GM23338 (cell line): Measurements from ENCODE around the gene NET1. TPM values are rescaled to one million over a fixed set of nuclear protein-coding genes. Genes with fewer than 3 reads are reported as not detected.

Experiments
- ATAC-seq: fragments of 200-7000 bp; cut with Tn5 transposase; 3 replicates; pipeline ENCODE4 v1.9.1; 2020
- DNase-seq: peaks from one replicate; pipeline ENCODE4 v3.0.0-alpha.2; 2015; ENCODE audit warnings: low spot score
- H2AFZ ChIP-seq: fragments of 200-600 bp; sonication (generic); 2 replicates; pipeline ENCODE4 v1.8.0; 2016; ENCODE audit warnings: antibody characterized with exemption, mild to moderate bottlenecking, moderate library complexity
- H3F3A ChIP-seq: fragments of 200-600 bp; sonication (generic); replicated peaks from 2 replicates; pipeline ENCODE4 v1.8.0; 2017; ENCODE audit warnings: antibody characterized with exemption, mixed run types, low read depth
- H3K27ac ChIP-seq: fragments of 200-600 bp; sonication (generic); 2 replicates; pipeline ENCODE4 v1.6.1; 2016; ENCODE audit warnings: low read depth
- H3K27me3 ChIP-seq: fragments of 200-600 bp; sonication (generic); 2 replicates; pipeline ENCODE4 v1.8.0; 2016; ENCODE audit warnings: mild to moderate bottlenecking, mixed run types, moderate library complexity; ENCODE audit not compliant: insufficient read depth
- H3K36me3 ChIP-seq: fragments of 200-600 bp; sonication (generic); 2 replicates; pipeline ENCODE4 v1.8.0; 2016; ENCODE audit warnings: mild to moderate bottlenecking; ENCODE audit not compliant: insufficient read depth
- H3K4me1 ChIP-seq: fragments of 200-600 bp; sonication (generic); 2 replicates; pipeline ENCODE4 v1.8.0; 2016; ENCODE audit warnings: mild to moderate bottlenecking, moderate library complexity; ENCODE audit not compliant: insufficient read depth
- H3K4me2 ChIP-seq: fragments of 200-600 bp; sonication (generic); 2 replicates; pipeline ENCODE4 v1.7.1; 2017; ENCODE audit warnings: mixed run types
- H3K4me3 ChIP-seq: fragments of 200-600 bp; sonication (generic); 2 replicates; pipeline ENCODE4 v1.6.1; 2016; ENCODE audit warnings: mixed run types
- H3K79me2 ChIP-seq: fragments of 200-600 bp; sonication (generic); replicated peaks from 2 replicates; pipeline ENCODE4 v1.8.0; 2017; ENCODE audit warnings: mild to moderate bottlenecking; ENCODE audit not compliant: insufficient read depth
- H3K9me2 ChIP-seq: fragments of 200-600 bp; sonication (generic); 2 replicates; pipeline ENCODE4 v1.8.0; 2017; ENCODE audit not compliant: insufficient read depth
- H4K20me1 ChIP-seq: fragments of 200-600 bp; sonication (generic); replicated peaks from 2 replicates; pipeline ENCODE4 v1.8.0; 2017; ENCODE audit warnings: mild to moderate bottlenecking; ENCODE audit not compliant: insufficient read depth
- H3K27ac Mint-ChIP-seq: 2 replicates; pipeline ENCODE4 v1.8.0; 2020; ENCODE audit warnings: inconsistent platforms, mild to moderate bottlenecking, moderate library complexity, mixed read lengths
- H3K27me3 Mint-ChIP-seq: 3 replicates; pipeline ENCODE4 v1.8.0; 2022; ENCODE audit warnings: low read depth, mild to moderate bottlenecking, moderate library complexity, mixed read lengths, inconsistent platforms; ENCODE audit not compliant: insufficient read depth, poor library complexity
- H3K36me3 Mint-ChIP-seq: 3 replicates; pipeline ENCODE4 v1.8.0; 2021; ENCODE audit warnings: low read depth, mild to moderate bottlenecking, inconsistent platforms, moderate library complexity, mixed read lengths
- H3K4me1 Mint-ChIP-seq: 3 replicates; pipeline ENCODE4 v1.8.0; 2020; ENCODE audit warnings: mild to moderate bottlenecking, inconsistent platforms, mixed read lengths
- H3K4me3 Mint-ChIP-seq: 3 replicates; pipeline ENCODE4 v1.8.0; 2021; ENCODE audit warnings: moderate library complexity, mild to moderate bottlenecking, inconsistent platforms, mixed read lengths
- H3K9me3 Mint-ChIP-seq: 3 replicates; pipeline ENCODE4 v1.8.0; 2020; ENCODE audit warnings: moderate library complexity, mild to moderate bottlenecking, inconsistent platforms, mixed read lengths
- CREB1 ChIP-seq: fragments of 250-450 bp; sonication (Bioruptor Pico); IDR thresholded peaks from 2 replicates; pipeline ENCODE4 v1.5.0; 2020; ENCODE audit warnings: low read depth, mild to moderate bottlenecking, moderate library complexity
- EZH2 ChIP-seq: fragments of 200-600 bp; sonication (generic); IDR thresholded peaks from one replicate; pipeline ENCODE4 v1.8.0; 2017; ENCODE audit warnings: antibody characterized with exemption, mild to moderate bottlenecking, low read depth; ENCODE audit not compliant: unreplicated experiment
- EZH2phosphoT487 ChIP-seq: fragments of 200-600 bp; sonication (generic); IDR thresholded peaks from one replicate; pipeline ENCODE4 v1.8.1; 2018; ENCODE audit warnings: antibody characterized with exemption; ENCODE audit not compliant: unreplicated experiment
- JUNB ChIP-seq: IDR thresholded peaks from one replicate; pipeline ENCODE4 v1.6.1; 2016; ENCODE audit warnings: antibody characterized with exemption; ENCODE audit not compliant: unreplicated experiment
- NANOG ChIP-seq: IDR thresholded peaks from 2 replicates; pipeline ENCODE4 v1.6.1; 2016; ENCODE audit warnings: antibody characterized with exemption, borderline replicate concordance
- POLR2AphosphoS5 ChIP-seq: IDR thresholded peaks from 2 replicates; pipeline ENCODE4 v1.6.1; 2016; ENCODE audit warnings: antibody characterized with exemption, low read depth
- ZNF114 ChIP-seq: fragments of 250-450 bp; sonication (Bioruptor Pico); IDR thresholded peaks from 2 replicates; pipeline ENCODE4 v1.5.0; 2020; ENCODE audit warnings: mild to moderate bottlenecking, moderate library complexity
- polyA plus RNA-seq: library from polyadenylated mRNA; unstranded; fragments of >200 nt; fragmentation: Nextera tagmentation; extraction: Ambion mirVana; gene quantifications from 2 replicates; pipeline ENCODE4 v1.2.1, GENCODE V29; 2016
- total RNA-seq: library from RNA; depleted of rRNA; stranded (reverse); fragments of >200 nt; shearing (Covaris generic); gene quantifications from 2 replicates; pipeline ENCODE4 v1.2.3, GENCODE V29; 2014
- TF ChIP-seq, protein P1 (sequence below), 2 experiments: fragments of 200-600 bp in 1 of 2; sonication (generic) in 1 of 2; conservative IDR thresholded peaks; 2 replicates each; pipeline versions ENCODE4 v1.5.1 to v1.6.1; 2016 to 2017; ENCODE audit warnings: antibody characterized with exemption in 2 of 2, low read depth in 2 of 2, mild to moderate bottlenecking in 2 of 2, moderate library complexity in 1 of 2
- TF ChIP-seq, protein P2 (sequence below): IDR thresholded peaks from one replicate; pipeline ENCODE4 v1.6.1; 2018; ENCODE audit warnings: antibody characterized with exemption; ENCODE audit not compliant: unreplicated experiment
- TF ChIP-seq, protein P3 (sequence below): fragments of 250-450 bp; sonication (Bioruptor Pico); IDR thresholded peaks from 2 replicates; pipeline ENCODE4 v1.5.0; 2020; ENCODE audit warnings: mild to moderate bottlenecking, moderate library complexity

The NET1 gene
- total and polyA plus RNA-seq, 2 experiments from 2014 or later: 47.9 to 93.9 TPM

DNA sequence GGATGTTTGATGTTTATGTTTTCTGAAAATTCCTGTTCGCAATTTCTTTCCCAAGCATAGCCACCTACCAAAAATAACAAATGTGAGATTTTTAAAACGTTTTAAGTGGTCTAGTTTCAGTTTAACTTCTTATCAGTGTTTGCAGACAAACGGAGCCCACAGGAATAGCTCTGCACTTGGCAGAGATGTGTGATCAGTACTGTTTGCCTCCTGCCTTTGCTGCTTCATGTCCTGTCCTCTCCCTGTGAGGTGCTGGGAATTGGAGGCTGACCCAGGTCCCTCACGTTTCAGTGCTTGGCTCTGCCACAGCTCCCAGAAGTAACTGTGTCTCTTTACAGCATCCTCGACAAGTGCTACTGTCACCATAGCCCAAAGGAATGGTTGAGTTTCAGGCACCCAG, 46.4 kb upstream of the NET1 start (continued):
- TF ChIP-seq, protein P1, sequence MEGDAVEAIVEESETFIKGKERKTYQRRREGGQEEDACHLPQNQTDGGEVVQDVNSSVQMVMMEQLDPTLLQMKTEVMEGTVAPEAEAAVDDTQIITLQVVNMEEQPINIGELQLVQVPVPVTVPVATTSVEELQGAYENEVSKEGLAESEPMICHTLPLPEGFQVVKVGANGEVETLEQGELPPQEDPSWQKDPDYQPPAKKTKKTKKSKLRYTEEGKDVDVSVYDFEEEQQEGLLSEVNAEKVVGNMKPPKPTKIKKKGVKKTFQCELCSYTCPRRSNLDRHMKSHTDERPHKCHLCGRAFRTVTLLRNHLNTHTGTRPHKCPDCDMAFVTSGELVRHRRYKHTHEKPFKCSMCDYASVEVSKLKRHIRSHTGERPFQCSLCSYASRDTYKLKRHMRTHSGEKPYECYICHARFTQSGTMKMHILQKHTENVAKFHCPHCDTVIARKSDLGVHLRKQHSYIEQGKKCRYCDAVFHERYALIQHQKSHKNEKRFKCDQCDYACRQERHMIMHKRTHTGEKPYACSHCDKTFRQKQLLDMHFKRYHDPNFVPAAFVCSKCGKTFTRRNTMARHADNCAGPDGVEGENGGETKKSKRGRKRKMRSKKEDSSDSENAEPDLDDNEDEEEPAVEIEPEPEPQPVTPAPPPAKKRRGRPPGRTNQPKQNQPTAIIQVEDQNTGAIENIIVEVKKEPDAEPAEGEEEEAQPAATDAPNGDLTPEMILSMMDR (conservative IDR thresholded peaks at IDR 0.05; ENCODE audit: low read depth in 2 of 2): no peak
- TF ChIP-seq NANOG: no peak

DNA sequence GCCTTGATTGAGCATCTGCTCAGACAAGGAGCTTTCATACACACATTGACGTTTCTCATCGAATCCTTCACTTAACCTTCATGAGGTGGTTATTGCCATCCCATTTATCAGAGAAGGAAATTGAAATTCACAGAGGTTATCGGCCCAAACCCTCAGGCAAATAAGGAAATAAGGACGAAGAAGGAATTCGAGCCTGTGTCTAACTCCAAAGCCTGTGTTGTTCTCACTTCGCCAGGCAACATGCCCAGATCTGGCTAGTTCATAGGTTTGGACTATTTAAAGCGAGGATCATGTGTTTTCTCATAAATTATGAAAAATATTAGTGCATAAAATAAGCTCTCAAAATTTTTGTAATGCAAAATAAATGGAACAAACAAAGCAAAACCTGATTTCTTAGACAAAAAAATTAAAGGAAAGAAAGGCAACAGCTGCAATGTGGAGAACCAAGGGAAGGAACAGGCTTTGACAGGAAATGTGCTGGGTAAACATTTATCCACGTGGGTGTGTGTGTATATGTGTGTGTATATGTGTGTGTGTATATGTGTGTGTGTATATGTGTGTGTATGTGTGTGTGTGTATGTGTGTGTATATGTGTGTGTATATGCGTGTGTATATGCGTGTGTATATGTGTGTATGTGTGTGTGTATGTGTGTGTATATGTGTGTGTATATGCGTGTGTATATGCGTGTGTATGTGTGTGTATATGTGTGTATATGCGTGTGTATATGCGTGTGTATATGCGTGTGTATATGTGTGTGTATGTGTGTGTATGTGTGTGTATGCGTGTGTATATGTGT, 42.8 kb upstream of the NET1 start:
- peaks cover 15% of the 10 kb centered on the region for H3F3A ChIP-seq
- H3K36me3 ChIP-seq: no peaks in the 10 kb centered on the region
- no peaks in the 10 kb centered on the region for H4K20me1 ChIP-seq
- Mint-ChIP-seq H3K9me3 (peaks cover 40% of the 10 kb centered on the region), H3K27me3 (peaks cover 6% of the 10 kb centered on the region), H3K36me3 (peaks cover 23% of the 10 kb centered on the region), H3K27ac (no peak overlapping the region), H3K4me3 (no peak overlapping the region), H3K4me1 (no peaks in the 10 kb centered on the region)
- H2AFZ ChIP-seq: no peak overlapping the region
- H3K4me2 ChIP-seq: no peak overlapping the region
- no peak overlapping the region for H3K27ac ChIP-seq
- no peaks in the 10 kb centered on the region for H3K4me1 ChIP-seq
- H3K79me2 ChIP-seq: no peaks in the 10 kb centered on the region
- ATAC-seq: no peak
- H3K4me3 ChIP-seq: no peak overlapping the region
- H3K9me2 ChIP-seq: 0 out of 2 replicates have a peak, but pooled peaks cover 4% of the 10 kb centered on the region
- DNase-seq: no peak
- H3K27me3 ChIP-seq: no peaks in the 10 kb centered on the region
- TF ChIP-seq JUNB (no peak), POLR2AphosphoS5 (no peak), CREB1 (no peak), EZH2phosphoT487 (no peak), EZH2 (no peak), NANOG (no peak), ZNF114 (CRISPR knock-in tag) (no peak)
- TF ChIP-seq, protein P2, sequence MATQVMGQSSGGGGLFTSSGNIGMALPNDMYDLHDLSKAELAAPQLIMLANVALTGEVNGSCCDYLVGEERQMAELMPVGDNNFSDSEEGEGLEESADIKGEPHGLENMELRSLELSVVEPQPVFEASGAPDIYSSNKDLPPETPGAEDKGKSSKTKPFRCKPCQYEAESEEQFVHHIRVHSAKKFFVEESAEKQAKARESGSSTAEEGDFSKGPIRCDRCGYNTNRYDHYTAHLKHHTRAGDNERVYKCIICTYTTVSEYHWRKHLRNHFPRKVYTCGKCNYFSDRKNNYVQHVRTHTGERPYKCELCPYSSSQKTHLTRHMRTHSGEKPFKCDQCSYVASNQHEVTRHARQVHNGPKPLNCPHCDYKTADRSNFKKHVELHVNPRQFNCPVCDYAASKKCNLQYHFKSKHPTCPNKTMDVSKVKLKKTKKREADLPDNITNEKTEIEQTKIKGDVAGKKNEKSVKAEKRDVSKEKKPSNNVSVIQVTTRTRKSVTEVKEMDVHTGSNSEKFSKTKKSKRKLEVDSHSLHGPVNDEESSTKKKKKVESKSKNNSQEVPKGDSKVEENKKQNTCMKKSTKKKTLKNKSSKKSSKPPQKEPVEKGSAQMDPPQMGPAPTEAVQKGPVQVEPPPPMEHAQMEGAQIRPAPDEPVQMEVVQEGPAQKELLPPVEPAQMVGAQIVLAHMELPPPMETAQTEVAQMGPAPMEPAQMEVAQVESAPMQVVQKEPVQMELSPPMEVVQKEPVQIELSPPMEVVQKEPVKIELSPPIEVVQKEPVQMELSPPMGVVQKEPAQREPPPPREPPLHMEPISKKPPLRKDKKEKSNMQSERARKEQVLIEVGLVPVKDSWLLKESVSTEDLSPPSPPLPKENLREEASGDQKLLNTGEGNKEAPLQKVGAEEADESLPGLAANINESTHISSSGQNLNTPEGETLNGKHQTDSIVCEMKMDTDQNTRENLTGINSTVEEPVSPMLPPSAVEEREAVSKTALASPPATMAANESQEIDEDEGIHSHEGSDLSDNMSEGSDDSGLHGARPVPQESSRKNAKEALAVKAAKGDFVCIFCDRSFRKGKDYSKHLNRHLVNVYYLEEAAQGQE: no peak
- TF ChIP-seq, protein P3, sequence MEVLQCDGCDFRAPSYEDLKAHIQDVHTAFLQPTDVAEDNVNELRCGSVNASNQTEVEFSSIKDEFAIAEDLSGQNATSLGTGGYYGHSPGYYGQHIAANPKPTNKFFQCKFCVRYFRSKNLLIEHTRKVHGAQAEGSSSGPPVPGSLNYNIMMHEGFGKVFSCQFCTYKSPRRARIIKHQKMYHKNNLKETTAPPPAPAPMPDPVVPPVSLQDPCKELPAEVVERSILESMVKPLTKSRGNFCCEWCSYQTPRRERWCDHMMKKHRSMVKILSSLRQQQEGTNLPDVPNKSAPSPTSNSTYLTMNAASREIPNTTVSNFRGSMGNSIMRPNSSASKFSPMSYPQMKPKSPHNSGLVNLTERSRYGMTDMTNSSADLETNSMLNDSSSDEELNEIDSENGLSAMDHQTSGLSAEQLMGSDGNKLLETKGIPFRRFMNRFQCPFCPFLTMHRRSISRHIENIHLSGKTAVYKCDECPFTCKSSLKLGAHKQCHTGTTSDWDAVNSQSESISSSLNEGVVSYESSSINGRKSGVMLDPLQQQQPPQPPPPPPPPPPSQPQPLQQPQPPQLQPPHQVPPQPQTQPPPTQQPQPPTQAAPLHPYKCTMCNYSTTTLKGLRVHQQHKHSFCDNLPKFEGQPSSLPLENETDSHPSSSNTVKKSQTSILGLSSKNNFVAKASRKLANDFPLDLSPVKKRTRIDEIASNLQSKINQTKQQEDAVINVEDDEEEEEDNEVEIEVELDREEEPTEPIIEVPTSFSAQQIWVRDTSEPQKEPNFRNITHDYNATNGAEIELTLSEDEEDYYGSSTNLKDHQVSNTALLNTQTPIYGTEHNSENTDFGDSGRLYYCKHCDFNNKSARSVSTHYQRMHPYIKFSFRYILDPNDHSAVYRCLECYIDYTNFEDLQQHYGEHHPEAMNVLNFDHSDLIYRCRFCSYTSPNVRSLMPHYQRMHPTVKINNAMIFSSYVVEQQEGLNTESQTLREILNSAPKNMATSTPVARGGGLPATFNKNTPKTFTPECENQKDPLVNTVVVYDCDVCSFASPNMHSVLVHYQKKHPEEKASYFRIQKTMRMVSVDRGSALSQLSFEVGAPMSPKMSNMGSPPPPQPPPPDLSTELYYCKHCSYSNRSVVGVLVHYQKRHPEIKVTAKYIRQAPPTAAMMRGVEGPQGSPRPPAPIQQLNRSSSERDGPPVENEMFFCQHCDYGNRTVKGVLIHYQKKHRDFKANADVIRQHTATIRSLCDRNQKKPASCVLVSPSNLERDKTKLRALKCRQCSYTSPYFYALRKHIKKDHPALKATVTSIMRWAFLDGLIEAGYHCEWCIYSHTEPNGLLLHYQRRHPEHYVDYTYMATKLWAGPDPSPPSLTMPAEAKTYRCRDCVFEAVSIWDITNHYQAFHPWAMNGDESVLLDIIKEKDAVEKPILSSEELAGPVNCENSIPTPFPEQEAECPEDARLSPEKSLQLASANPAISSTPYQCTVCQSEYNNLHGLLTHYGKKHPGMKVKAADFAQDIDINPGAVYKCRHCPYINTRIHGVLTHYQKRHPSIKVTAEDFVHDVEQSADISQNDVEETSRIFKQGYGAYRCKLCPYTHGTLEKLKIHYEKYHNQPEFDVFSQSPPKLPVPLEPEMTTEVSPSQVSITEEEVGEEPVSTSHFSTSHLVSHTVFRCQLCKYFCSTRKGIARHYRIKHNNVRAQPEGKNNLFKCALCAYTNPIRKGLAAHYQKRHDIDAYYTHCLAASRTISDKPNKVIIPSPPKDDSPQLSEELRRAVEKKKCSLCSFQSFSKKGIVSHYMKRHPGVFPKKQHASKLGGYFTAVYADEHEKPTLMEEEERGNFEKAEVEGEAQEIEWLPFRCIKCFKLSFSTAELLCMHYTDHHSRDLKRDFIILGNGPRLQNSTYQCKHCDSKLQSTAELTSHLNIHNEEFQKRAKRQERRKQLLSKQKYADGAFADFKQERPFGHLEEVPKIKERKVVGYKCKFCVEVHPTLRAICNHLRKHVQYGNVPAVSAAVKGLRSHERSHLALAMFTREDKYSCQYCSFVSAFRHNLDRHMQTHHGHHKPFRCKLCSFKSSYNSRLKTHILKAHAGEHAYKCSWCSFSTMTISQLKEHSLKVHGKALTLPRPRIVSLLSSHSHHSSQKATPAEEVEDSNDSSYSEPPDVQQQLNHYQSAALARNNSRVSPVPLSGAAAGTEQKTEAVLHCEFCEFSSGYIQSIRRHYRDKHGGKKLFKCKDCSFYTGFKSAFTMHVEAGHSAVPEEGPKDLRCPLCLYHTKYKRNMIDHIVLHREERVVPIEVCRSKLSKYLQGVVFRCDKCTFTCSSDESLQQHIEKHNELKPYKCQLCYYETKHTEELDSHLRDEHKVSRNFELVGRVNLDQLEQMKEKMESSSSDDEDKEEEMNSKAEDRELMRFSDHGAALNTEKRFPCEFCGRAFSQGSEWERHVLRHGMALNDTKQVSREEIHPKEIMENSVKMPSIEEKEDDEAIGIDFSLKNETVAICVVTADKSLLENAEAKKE (CRISPR knock-in tag): no peak
- TF ChIP-seq, protein P1 (conservative IDR thresholded peaks at IDR 0.05; ENCODE audit: low read depth in 2 of 2): no peak
